Measurements from ENCODE around the gene LIMK2.

GRCh38 chr22:31170971-31171370 lies 41.1 kb upstream of the LIMK2 start:
- TF ChIP-seq EP300 (conservative IDR thresholded peaks at IDR 0.05; ENCODE audit: poor library complexity, severe bottlenecking) = no peak
- TF ChIP-seq, protein P1, sequence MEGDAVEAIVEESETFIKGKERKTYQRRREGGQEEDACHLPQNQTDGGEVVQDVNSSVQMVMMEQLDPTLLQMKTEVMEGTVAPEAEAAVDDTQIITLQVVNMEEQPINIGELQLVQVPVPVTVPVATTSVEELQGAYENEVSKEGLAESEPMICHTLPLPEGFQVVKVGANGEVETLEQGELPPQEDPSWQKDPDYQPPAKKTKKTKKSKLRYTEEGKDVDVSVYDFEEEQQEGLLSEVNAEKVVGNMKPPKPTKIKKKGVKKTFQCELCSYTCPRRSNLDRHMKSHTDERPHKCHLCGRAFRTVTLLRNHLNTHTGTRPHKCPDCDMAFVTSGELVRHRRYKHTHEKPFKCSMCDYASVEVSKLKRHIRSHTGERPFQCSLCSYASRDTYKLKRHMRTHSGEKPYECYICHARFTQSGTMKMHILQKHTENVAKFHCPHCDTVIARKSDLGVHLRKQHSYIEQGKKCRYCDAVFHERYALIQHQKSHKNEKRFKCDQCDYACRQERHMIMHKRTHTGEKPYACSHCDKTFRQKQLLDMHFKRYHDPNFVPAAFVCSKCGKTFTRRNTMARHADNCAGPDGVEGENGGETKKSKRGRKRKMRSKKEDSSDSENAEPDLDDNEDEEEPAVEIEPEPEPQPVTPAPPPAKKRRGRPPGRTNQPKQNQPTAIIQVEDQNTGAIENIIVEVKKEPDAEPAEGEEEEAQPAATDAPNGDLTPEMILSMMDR (IDR thresholded peaks at IDR 0.05; ENCODE audit: poor library complexity, severe bottlenecking) = no peak
- TF ChIP-seq POLR2AphosphoS5 (IDR thresholded peaks at IDR 0.05) = no peak
- TF ChIP-seq RAD21 (conservative IDR thresholded peaks at IDR 0.05) = no peak
- no peak for TF ChIP-seq EZH2 (IDR thresholded peaks at IDR 0.05; ENCODE audit: borderline replicate concordance, insufficient read depth, low read length, poor library complexity, severe bottlenecking)
- no peak for TF ChIP-seq TAF1 (IDR thresholded peaks at IDR 0.05; ENCODE audit: low read depth)
- TF ChIP-seq MXI1 (conservative IDR thresholded peaks at IDR 0.05; ENCODE audit: poor library complexity, severe bottlenecking) = no peak
- TF ChIP-seq REST (IDR thresholded peaks at IDR 0.05; ENCODE audit: borderline replicate concordance) = no peak
- no peak for TF ChIP-seq SMC3 (conservative IDR thresholded peaks at IDR 0.05; ENCODE audit: poor library complexity)

Data from neural cell (in vitro differentiated cells).